Measurements from ENCODE around the gene MROH7.

Gene MROH7
- long read RNA-seq, donor 1, result 0 reads
- long read RNA-seq, donor 2, result 0 reads
- long read RNA-seq, donor 3, result 0 reads
- long read RNA-seq, donor 4, result 0 reads
- long read RNA-seq, donor 5, result 0 reads
- long read RNA-seq, donor 6, result 0 reads
- long read RNA-seq, donor 7, result 0 reads
- long read RNA-seq, donor 8, result 0 reads

DNA sequence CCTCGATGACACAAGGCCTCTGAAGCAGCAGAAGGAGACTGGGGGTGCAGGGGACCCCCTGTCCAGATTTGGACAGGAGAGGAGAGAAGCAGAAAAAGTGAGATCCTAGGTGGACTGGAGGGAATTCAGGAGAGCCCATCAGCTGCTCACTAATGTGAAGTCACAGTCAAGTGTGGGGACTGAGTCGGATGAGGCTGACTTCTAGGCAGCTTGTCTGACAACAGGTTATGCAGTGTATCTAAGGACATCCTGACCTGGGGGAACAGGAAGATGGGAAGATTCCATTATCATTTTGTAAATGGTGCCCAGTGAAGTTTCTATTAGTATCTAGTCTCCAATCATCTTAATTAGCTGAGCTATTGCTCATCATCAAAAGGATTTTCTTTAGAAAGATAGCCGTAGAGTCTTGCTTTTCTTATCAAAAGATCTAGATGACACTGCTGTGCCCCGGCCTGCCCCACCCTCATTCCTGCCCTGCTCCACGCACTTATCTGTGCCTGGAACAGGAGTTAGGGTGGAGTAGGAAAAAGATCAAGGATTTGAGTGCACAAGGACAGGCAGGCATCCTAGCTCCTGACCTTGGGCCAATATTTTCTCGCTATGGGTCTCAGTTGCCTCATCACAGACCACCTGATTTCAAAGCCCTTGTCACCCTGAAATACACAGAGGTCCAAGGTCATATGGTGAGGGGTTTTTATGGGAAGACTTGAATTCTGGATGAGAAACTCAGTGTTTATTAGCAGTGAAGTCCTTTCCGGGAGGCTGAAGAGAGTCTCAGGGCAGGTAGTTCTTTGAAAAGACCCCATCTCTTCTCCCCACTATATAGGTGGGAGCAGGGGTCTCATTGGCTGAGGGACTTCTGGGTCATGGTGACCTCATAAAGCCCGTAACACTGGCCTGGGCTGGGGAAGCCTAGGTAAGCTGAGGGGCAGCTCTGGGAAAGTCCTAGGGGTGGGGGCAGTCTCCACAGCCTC is at the start of gene MROH7:
Gene MROH7, plus strand, starts transcription at position 924 of the 974 bp plus-strand sequence. CDS start 11,141 bp downstream, outside the sequence.
- DNase-seq, result no peak

GRCh38 chr1:54593571-54594160 is 47.9 kb upstream of the MROH7 start:
- DNase-seq, result no peak

GRCh38 chr1:54594463-54594862 is 47.1 kb upstream of the MROH7 start:
- no peak for DNase-seq

DNA sequence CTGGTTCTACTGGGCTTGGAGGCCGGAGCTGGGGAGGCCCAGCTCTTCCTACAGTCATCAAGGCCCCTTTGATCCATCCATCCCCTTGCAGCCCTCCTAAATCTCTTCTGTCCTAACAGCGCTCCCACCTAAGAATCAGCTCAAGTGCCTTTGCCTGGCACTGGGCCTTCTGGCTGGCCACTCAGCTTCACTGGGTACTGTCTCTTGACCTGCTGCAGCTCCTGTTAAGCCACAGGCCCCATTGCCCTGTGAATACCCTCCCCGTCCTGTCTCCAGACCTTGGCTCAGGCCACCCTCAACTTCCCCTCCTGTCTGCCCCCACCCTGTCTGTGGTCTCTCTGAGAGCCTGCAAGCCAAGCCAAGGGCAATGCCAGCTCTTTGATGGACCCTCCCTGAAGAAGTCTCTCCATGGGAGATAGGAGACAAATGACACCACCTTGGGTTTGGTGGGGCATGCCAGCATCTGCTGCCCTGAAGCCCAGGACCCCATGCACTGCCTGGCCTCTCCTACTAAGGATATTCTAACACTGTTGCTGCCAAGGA is 45.6 kb upstream of the MROH7 start:
- DNase-seq, result no peak

DNA sequence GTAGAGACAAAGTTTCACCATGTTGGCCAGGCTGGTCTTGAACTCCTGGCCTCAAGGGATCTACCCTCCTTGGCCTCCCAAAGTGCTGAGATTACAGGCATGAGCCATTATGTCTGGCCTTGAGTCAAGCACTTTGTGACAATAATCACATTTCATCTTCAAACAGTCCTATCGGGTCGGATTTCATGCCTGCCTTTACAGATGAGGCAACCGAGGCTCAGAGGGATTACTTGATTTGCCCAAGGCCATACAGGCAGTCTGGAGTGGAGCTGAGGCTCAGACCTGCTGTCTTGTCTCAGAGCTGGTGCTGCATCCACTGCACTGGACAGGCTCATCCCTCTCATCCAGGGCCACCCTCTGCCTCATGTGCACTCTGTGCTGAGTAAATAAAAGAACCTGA is 44.8 kb upstream of the MROH7 start:
- DNase-seq, result no peak

DNA sequence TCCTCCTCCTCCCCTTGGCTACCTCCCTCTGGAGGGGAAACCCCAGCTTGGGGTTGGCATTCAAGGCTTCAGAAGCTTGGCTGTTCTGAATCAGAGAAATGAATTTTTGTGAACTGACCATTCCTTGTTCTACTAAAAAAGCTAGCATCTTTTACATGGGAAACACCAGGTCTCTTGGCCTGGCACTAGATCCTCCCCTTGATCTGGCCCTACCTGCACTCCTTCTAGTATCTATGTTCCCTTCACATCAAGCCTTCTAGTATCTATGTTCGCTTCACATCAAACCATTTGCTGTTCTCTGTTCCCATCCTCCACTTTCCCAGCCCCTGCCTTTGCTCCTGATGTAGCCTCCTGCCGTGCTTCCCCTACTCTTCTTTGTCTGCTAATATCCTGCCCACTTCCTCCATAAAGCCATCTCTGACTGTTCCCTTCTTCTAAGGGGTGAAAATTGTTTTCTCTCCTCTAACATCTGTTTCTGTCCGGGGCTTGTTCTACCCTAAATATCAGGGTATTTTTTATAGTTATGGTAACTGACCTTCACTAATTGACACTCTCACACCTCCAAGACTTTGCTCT is 44.0 kb upstream of the MROH7 start:
- no peak for DNase-seq

GRCh38 chr1:54599211-54599823 is 42.3 kb upstream of the MROH7 start:
- no peak for DNase-seq

- DNase-seq, result peak; percentile 41
These were observed 40.5 kb upstream of the MROH7 start for GRCh38 chr1:54600947-54601721.

- DNase-seq, result peak; percentile 61
These were observed 39.9 kb upstream of the MROH7 start for GRCh38 chr1:54601730-54602129.

GRCh38 chr1:54602554-54602953 is 39.0 kb upstream of the MROH7 start:
- DNase-seq, result no peak

GRCh38 chr1:54603241-54603640 is 38.3 kb upstream of the MROH7 start:
- no peak for DNase-seq

- no peak for DNase-seq
These were observed 37.5 kb upstream of the MROH7 start for GRCh38 chr1:54604051-54604450.

GRCh38 chr1:54604572-54605370 is 36.8 kb upstream of the MROH7 start:
- DNase-seq, result no peak

- DNase-seq, result no peak
These were observed 35.2 kb upstream of the MROH7 start for GRCh38 chr1:54606096-54606989.

GRCh38 chr1:54606990-54607325 is 34.6 kb upstream of the MROH7 start:
- no peak for DNase-seq

DNA sequence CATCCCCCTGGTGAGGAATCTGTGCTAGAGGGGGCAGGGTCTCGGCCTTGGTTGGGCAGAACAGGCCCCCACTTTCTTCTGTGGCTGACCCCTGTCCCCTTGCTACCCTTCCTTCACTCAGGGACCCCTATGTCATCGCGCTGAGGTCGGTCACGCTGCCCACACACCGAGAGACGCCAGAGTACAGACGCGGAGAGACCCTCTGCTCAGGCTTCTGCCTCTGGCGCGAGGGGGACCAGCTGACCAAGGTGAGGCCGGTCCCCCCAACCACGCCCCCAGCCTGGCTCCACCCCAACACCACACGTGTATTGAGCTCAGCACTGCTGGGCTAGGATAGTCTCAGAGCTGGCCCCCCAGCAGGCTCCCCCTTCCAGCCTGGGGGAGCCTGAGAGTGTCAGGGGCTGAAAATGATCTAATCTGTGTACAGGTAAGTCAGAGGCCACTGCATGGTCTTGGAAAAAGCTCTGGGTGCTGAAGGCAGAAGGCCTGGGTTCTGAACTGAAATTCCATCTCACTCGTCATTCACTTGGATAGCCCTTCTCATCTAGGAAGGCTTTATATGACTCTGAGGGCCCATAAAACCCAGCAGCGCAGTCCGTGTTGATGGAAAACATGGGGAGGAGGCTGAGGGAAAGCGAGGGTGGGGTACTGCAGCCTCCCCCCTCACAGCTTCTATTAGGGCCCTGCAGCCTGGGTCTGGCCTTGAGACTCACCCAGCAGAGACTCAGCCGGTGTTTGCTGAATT is 33.6 kb upstream of the MROH7 start:
- no peak for DNase-seq

DNA sequence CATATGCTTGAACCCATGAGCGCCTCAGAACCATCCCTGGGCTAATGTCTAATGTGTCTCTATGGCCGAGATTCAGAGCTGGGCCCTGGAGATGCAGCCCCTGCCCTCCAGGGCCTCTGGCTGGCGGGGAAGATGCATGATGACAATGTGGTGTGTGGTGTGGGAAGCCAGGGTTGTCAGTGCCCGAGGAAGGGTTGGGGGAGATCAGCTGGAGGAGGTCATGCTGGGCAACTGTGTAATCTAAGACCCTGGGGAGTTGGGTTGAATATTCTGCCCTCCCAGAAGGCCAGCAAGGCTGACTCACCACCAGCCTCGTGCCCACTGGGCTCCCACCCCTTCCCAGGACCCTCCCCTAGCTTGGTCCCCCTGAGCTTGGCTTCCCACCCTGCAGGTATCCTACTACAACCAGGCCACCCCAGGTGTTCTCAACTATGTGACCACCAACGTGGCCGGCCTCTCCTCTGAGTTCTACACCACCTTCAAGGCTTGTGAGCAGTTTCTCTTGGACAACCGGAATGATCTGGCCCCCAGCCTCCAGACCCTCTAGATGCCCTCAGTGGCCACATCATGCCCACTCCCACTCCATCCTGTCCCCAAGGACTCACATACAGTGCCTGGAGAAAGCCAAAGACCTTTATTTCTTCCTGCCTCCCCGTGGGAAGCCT is 32.9 kb upstream of the MROH7 start:
- no peak for DNase-seq

GRCh38 chr1:54609301-54609921 is 32.2 kb upstream of the MROH7 start:
- no peak for DNase-seq

Data from right kidney (tissue), 9 donors.